GM23338 (cell line): ENCODE measurements around the gene MBD5. TPM values are rescaled to one million over a fixed set of nuclear protein-coding genes. Genes with fewer than 3 reads are reported as not detected.

Experiments used
- ATAC-seq: fragments of 200-7000 bp; cut with Tn5 transposase; 3 replicates; pipeline ENCODE4 v1.9.1; 2020
- DNase-seq: peaks from one replicate; pipeline ENCODE4 v3.0.0-alpha.2; 2015; ENCODE audit warnings: low spot score
- H2AFZ ChIP-seq: fragments of 200-600 bp; sonication (generic); 2 replicates; pipeline ENCODE4 v1.8.0; 2016; ENCODE audit warnings: antibody characterized with exemption, mild to moderate bottlenecking, moderate library complexity
- H3F3A ChIP-seq: fragments of 200-600 bp; sonication (generic); replicated peaks from 2 replicates; pipeline ENCODE4 v1.8.0; 2017; ENCODE audit warnings: antibody characterized with exemption, mixed run types, low read depth
- H3K27ac ChIP-seq: fragments of 200-600 bp; sonication (generic); 2 replicates; pipeline ENCODE4 v1.6.1; 2016; ENCODE audit warnings: low read depth
- H3K27me3 ChIP-seq: fragments of 200-600 bp; sonication (generic); 2 replicates; pipeline ENCODE4 v1.8.0; 2016; ENCODE audit warnings: mild to moderate bottlenecking, mixed run types, moderate library complexity; ENCODE audit not compliant: insufficient read depth
- H3K36me3 ChIP-seq: fragments of 200-600 bp; sonication (generic); 2 replicates; pipeline ENCODE4 v1.8.0; 2016; ENCODE audit warnings: mild to moderate bottlenecking; ENCODE audit not compliant: insufficient read depth
- H3K4me1 ChIP-seq: fragments of 200-600 bp; sonication (generic); 2 replicates; pipeline ENCODE4 v1.8.0; 2016; ENCODE audit warnings: mild to moderate bottlenecking, moderate library complexity; ENCODE audit not compliant: insufficient read depth
- H3K4me2 ChIP-seq: fragments of 200-600 bp; sonication (generic); 2 replicates; pipeline ENCODE4 v1.7.1; 2017; ENCODE audit warnings: mixed run types
- H3K4me3 ChIP-seq: fragments of 200-600 bp; sonication (generic); 2 replicates; pipeline ENCODE4 v1.6.1; 2016; ENCODE audit warnings: mixed run types
- H3K79me2 ChIP-seq: fragments of 200-600 bp; sonication (generic); replicated peaks from 2 replicates; pipeline ENCODE4 v1.8.0; 2017; ENCODE audit warnings: mild to moderate bottlenecking; ENCODE audit not compliant: insufficient read depth
- H3K9me2 ChIP-seq: fragments of 200-600 bp; sonication (generic); 2 replicates; pipeline ENCODE4 v1.8.0; 2017; ENCODE audit not compliant: insufficient read depth
- H4K20me1 ChIP-seq: fragments of 200-600 bp; sonication (generic); replicated peaks from 2 replicates; pipeline ENCODE4 v1.8.0; 2017; ENCODE audit warnings: mild to moderate bottlenecking; ENCODE audit not compliant: insufficient read depth
- H3K27ac Mint-ChIP-seq: 2 replicates; pipeline ENCODE4 v1.8.0; 2020; ENCODE audit warnings: inconsistent platforms, mild to moderate bottlenecking, moderate library complexity, mixed read lengths
- H3K27me3 Mint-ChIP-seq: 3 replicates; pipeline ENCODE4 v1.8.0; 2022; ENCODE audit warnings: low read depth, mild to moderate bottlenecking, moderate library complexity, mixed read lengths, inconsistent platforms; ENCODE audit not compliant: insufficient read depth, poor library complexity
- H3K36me3 Mint-ChIP-seq: 3 replicates; pipeline ENCODE4 v1.8.0; 2021; ENCODE audit warnings: low read depth, mild to moderate bottlenecking, inconsistent platforms, moderate library complexity, mixed read lengths
- H3K4me1 Mint-ChIP-seq: 3 replicates; pipeline ENCODE4 v1.8.0; 2020; ENCODE audit warnings: mild to moderate bottlenecking, inconsistent platforms, mixed read lengths
- H3K4me3 Mint-ChIP-seq: 3 replicates; pipeline ENCODE4 v1.8.0; 2021; ENCODE audit warnings: moderate library complexity, mild to moderate bottlenecking, inconsistent platforms, mixed read lengths
- H3K9me3 Mint-ChIP-seq: 3 replicates; pipeline ENCODE4 v1.8.0; 2020; ENCODE audit warnings: moderate library complexity, mild to moderate bottlenecking, inconsistent platforms, mixed read lengths
- CREB1 ChIP-seq: fragments of 250-450 bp; sonication (Bioruptor Pico); IDR thresholded peaks from 2 replicates; pipeline ENCODE4 v1.5.0; 2020; ENCODE audit warnings: low read depth, mild to moderate bottlenecking, moderate library complexity
- EZH2 ChIP-seq: fragments of 200-600 bp; sonication (generic); IDR thresholded peaks from one replicate; pipeline ENCODE4 v1.8.0; 2017; ENCODE audit warnings: antibody characterized with exemption, mild to moderate bottlenecking, low read depth; ENCODE audit not compliant: unreplicated experiment
- NANOG ChIP-seq: IDR thresholded peaks from 2 replicates; pipeline ENCODE4 v1.6.1; 2016; ENCODE audit warnings: antibody characterized with exemption, borderline replicate concordance
- STAT1 ChIP-seq: IDR thresholded peaks from one replicate; pipeline ENCODE4 v1.6.1; 2016; ENCODE audit warnings: antibody characterized with exemption; ENCODE audit not compliant: unreplicated experiment
- ZNF331 ChIP-seq: fragments of 250-450 bp; sonication (Bioruptor Pico); IDR thresholded peaks from 2 replicates; pipeline ENCODE4 v1.5.0; 2020; ENCODE audit warnings: low read depth, mild to moderate bottlenecking, moderate library complexity
- polyA plus RNA-seq: library from polyadenylated mRNA; unstranded; fragments of >200 nt; fragmentation: Nextera tagmentation; extraction: Ambion mirVana; gene quantifications from 2 replicates; pipeline ENCODE4 v1.2.1, GENCODE V29; 2016
- total RNA-seq: library from RNA; depleted of rRNA; stranded (reverse); fragments of >200 nt; shearing (Covaris generic); gene quantifications from 2 replicates; pipeline ENCODE4 v1.2.3, GENCODE V29; 2014
- TF ChIP-seq, protein P1 (sequence below): IDR thresholded peaks from one replicate; pipeline ENCODE4 v1.6.1; 2018; ENCODE audit warnings: antibody characterized with exemption; ENCODE audit not compliant: unreplicated experiment
- TF ChIP-seq, protein P2 (sequence below): IDR thresholded peaks from 2 replicates; pipeline ENCODE4 v1.6.1; 2016; ENCODE audit warnings: antibody characterized with exemption
- TF ChIP-seq, protein P3 (sequence below), 2 experiments: fragments of 200-600 bp in 1 of 2; sonication (generic) in 1 of 2; conservative IDR thresholded peaks; 2 replicates each; pipeline versions ENCODE4 v1.5.1 to v1.6.1; 2016 to 2017; ENCODE audit warnings: antibody characterized with exemption in 2 of 2, low read depth in 2 of 2, mild to moderate bottlenecking in 2 of 2, moderate library complexity in 1 of 2

The MBD5 gene
- total and polyA plus RNA-seq, 2 experiments from 2014 or later: 16.2 to 23.1 TPM

DNA sequence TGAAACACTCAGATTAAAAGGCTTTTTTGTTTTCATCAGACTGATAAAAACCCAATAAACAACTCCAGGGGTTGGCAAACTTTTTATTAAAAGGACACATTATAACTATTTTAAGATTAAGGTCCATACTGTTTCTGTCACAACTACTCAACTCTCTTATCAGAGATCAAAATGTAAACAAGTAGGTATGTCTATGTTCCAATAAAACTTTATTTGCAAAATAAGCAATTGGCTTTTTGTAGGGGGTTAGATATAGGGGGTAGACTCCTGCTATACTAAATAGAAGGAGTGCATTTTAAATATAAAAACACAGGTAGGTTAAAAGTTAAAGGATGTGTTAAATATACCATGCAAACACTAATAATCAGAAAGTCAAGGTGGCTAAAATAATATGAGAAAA, 174.0 kb downstream of the MBD5 start:
- H3K36me3 Mint-ChIP-seq: no peaks in the 10 kb centered on the region
- Histone ChIP-seq H3F3A (no peaks in the 10 kb centered on the region), H3K27me3 (no peaks in the 10 kb centered on the region), H3K79me2 (no peaks in the 10 kb centered on the region), H3K4me3 (no peak overlapping the region), H3K36me3 (no peaks in the 10 kb centered on the region), H3K4me1 (peaks cover 2% of the 10 kb centered on the region; the same call in 1 of the 2 replicates), H3K9me2 (no peaks in the 10 kb centered on the region), H3K27ac (no peak overlapping the region), H2AFZ (no peak overlapping the region), H3K4me2 (no peak overlapping the region), H4K20me1 (no peaks in the 10 kb centered on the region)
- no peak overlapping the region for H3K4me3 Mint-ChIP-seq
- DNase-seq (no peak), ATAC-seq (no peak)
- H3K9me3 Mint-ChIP-seq: no peaks in the 10 kb centered on the region
- peaks cover under 1% of the 10 kb centered on the region; the same call in 2 of the 3 replicates for H3K4me1 Mint-ChIP-seq
- TF ChIP-seq NANOG (no peak), CREB1 (CRISPR knock-in tag) (no peak), ZNF331 (CRISPR knock-in tag) (no peak)
- TF ChIP-seq, protein P1, sequence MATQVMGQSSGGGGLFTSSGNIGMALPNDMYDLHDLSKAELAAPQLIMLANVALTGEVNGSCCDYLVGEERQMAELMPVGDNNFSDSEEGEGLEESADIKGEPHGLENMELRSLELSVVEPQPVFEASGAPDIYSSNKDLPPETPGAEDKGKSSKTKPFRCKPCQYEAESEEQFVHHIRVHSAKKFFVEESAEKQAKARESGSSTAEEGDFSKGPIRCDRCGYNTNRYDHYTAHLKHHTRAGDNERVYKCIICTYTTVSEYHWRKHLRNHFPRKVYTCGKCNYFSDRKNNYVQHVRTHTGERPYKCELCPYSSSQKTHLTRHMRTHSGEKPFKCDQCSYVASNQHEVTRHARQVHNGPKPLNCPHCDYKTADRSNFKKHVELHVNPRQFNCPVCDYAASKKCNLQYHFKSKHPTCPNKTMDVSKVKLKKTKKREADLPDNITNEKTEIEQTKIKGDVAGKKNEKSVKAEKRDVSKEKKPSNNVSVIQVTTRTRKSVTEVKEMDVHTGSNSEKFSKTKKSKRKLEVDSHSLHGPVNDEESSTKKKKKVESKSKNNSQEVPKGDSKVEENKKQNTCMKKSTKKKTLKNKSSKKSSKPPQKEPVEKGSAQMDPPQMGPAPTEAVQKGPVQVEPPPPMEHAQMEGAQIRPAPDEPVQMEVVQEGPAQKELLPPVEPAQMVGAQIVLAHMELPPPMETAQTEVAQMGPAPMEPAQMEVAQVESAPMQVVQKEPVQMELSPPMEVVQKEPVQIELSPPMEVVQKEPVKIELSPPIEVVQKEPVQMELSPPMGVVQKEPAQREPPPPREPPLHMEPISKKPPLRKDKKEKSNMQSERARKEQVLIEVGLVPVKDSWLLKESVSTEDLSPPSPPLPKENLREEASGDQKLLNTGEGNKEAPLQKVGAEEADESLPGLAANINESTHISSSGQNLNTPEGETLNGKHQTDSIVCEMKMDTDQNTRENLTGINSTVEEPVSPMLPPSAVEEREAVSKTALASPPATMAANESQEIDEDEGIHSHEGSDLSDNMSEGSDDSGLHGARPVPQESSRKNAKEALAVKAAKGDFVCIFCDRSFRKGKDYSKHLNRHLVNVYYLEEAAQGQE: no peak
- TF ChIP-seq, protein P2, sequence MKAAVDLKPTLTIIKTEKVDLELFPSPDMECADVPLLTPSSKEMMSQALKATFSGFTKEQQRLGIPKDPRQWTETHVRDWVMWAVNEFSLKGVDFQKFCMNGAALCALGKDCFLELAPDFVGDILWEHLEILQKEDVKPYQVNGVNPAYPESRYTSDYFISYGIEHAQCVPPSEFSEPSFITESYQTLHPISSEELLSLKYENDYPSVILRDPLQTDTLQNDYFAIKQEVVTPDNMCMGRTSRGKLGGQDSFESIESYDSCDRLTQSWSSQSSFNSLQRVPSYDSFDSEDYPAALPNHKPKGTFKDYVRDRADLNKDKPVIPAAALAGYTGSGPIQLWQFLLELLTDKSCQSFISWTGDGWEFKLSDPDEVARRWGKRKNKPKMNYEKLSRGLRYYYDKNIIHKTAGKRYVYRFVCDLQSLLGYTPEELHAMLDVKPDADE: no peak
- no peaks in the 10 kb centered on the region for H3K27me3 Mint-ChIP-seq
- no peak overlapping the region for H3K27ac Mint-ChIP-seq

DNA sequence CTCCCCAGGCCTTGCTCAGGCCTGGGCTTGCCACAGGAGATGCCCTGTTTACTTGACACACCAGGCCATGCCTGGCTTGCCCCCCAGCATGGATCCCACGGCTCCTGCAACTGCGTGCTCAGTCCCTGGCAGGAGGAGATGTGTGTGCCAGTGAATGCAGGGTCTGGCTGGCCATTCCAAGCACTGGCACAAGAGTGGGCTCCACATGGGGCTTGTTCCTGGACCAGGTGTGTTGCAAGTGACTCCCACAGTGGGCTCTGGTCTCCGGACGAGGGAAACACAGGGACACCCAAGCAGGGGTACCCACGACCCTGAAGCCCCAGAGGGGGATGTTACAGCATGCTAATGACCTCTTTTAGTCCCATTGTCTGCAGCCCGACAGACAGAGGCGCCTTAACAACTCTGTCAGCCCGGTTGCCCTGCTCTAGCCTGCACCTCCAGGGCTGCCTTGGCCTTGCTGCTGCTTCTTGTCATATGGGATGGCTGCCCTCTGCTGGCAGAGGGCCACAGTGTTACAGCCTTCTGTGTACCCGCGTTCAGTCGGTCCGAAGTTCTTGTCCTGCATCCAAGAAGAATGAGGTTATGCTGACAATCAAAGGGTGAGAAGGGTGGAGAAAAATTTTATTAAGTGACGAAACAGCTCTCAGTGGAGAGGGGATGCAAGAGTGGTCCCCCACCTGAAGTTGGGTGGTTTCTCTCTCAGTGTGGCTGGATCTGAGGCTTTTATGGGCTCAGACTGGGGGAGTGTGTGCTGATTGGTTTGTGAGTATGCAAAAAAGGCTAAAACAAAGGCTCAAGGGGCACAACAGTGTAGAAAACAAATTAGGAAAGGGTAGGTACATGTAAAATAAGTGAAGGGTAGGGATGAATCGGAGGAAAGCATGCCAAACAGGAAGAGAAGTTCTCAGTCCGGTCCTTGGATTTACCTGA, 180.4 kb downstream of the MBD5 start:
- no peak overlapping the region for H3K27ac Mint-ChIP-seq
- no peak overlapping the region for H3K4me2 ChIP-seq
- H3K4me3 ChIP-seq: no peak overlapping the region
- no peaks in the 10 kb centered on the region for H3K79me2 ChIP-seq
- no peaks in the 10 kb centered on the region for H4K20me1 ChIP-seq
- no peak overlapping the region for H2AFZ ChIP-seq
- peaks cover 16% of the 10 kb centered on the region for H3K36me3 Mint-ChIP-seq
- H3K9me2 ChIP-seq: no peaks in the 10 kb centered on the region
- no peaks in the 10 kb centered on the region for H3F3A ChIP-seq
- no peak for TF ChIP-seq NANOG
- TF ChIP-seq EZH2: no peak
- TF ChIP-seq, protein P3, sequence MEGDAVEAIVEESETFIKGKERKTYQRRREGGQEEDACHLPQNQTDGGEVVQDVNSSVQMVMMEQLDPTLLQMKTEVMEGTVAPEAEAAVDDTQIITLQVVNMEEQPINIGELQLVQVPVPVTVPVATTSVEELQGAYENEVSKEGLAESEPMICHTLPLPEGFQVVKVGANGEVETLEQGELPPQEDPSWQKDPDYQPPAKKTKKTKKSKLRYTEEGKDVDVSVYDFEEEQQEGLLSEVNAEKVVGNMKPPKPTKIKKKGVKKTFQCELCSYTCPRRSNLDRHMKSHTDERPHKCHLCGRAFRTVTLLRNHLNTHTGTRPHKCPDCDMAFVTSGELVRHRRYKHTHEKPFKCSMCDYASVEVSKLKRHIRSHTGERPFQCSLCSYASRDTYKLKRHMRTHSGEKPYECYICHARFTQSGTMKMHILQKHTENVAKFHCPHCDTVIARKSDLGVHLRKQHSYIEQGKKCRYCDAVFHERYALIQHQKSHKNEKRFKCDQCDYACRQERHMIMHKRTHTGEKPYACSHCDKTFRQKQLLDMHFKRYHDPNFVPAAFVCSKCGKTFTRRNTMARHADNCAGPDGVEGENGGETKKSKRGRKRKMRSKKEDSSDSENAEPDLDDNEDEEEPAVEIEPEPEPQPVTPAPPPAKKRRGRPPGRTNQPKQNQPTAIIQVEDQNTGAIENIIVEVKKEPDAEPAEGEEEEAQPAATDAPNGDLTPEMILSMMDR (conservative IDR thresholded peaks at IDR 0.05; ENCODE audit: low read depth in 2 of 2): peak; percentile 79 to 98
- no peak for TF ChIP-seq STAT1
- no peak overlapping the region for H3K27ac ChIP-seq
- ATAC-seq (peak; percentile 99), DNase-seq (peak; percentile 89)
- peaks cover 18% of the 10 kb centered on the region for H3K9me3 Mint-ChIP-seq
- H3K4me1 ChIP-seq: peaks cover 6% of the 10 kb centered on the region
- H3K27me3 ChIP-seq: no peaks in the 10 kb centered on the region
- no peak overlapping the region for H3K4me3 Mint-ChIP-seq
- peaks cover 8% of the 10 kb centered on the region; the same call in 1 of the 2 replicates for H3K36me3 ChIP-seq
- H3K4me1 Mint-ChIP-seq: peaks cover 5% of the 10 kb centered on the region
- no peaks in the 10 kb centered on the region for H3K27me3 Mint-ChIP-seq
